GM12878 (cell line): Measurements from ENCODE around the gene MLLT3. TPM values are rescaled to one million over a fixed set of nuclear protein-coding genes. Genes with fewer than 3 reads are reported as not detected.

Experiments used
- ATAC-seq: fragments of 200-7000 bp; cut with Tn5 transposase; 3 replicates; pipeline ENCODE4 v1.9.1; 2020; ENCODE audit warnings: mild to moderate bottlenecking, moderate library complexity
- BruUV-seq: library from RNA; stranded (reverse); fragments of 400-500 nt; replicated peaks from 2 replicates; lab custom pipeline; 2021; lab: Mats Ljungman, UMichigan
- CTCF ChIA-PET: fragments of 300-600 bp; sonication (Branson Sonifier 250); formaldehyde crosslinking; extraction: SDS; loops from one replicate; lab custom pipeline; 2021; ENCODE audit warnings: inconsistent platforms; lab: Yijun Ruan, JAX
- POLR2A ChIA-PET: fragments of 350-600 bp; formaldehyde crosslinking; extraction: SDS; loops from one replicate; lab custom pipeline; 2021; ENCODE audit warnings: inconsistent platforms; lab: Charles Lee
- RAD21 ChIA-PET: fragments of 300-600 bp; sonication (Branson Sonifier 250); formaldehyde crosslinking; loops from one replicate; lab custom pipeline; 2023; ENCODE audit warnings: antibody characterized with exemption; ENCODE audit not compliant: unreplicated experiment; lab: Charles Lee
- SMC1A ChIA-PET: fragments of 300-600 bp; sonication (Branson Sonifier 250); formaldehyde crosslinking; loops from one replicate; lab custom pipeline; 2023; ENCODE audit not compliant: unreplicated experiment, uncharacterized antibody; lab: Charles Lee
- DNase-seq: peaks from one replicate; pipeline ENCODE4 v3.0.0-alpha.2; 2011; ENCODE audit warnings: low read depth, low spot score
- FAIRE-seq: peaks from 3 replicates; lab custom pipeline; 2011; peaks lifted over from hg19 to GRCh38; lab: Jason Lieb, UNC
- H2AFZ ChIP-seq: 2 replicates; pipeline ENCODE4 v1.6.0; 2011; ENCODE audit warnings: low read depth, low read length, control low read depth; ENCODE audit not compliant: control insufficient read depth
- H3K27ac ChIP-seq: 2 replicates; pipeline ENCODE4 v1.5.1; 2011; ENCODE audit warnings: control low read depth; ENCODE audit not compliant: control insufficient read depth, insufficient read depth
- H3K27me3 ChIP-seq, 2 experiments: replicated peaks in 1 of 2; 2 replicates each; pipeline versions ENCODE4 v1.6.0 to v1.6.1; 2011; ENCODE audit warnings: low read length in 1 of 2; ENCODE audit not compliant: control insufficient read depth in 2 of 2, insufficient read depth in 2 of 2
- H3K36me3 ChIP-seq, 2 experiments: 2 replicates each; pipeline ENCODE4 v1.5.1; 2011; ENCODE audit warnings: low read length in 1 of 2; ENCODE audit not compliant: control insufficient read depth in 2 of 2, insufficient read depth in 2 of 2
- H3K4me1 ChIP-seq: 2 replicates; pipeline ENCODE4 v1.6.1; 2011; ENCODE audit warnings: mild to moderate bottlenecking, low read length, moderate library complexity, mixed read lengths; ENCODE audit not compliant: control insufficient read depth, insufficient read depth
- H3K4me2 ChIP-seq: 2 replicates; pipeline ENCODE4 v1.6.0; 2011; ENCODE audit warnings: control low read depth; ENCODE audit not compliant: control insufficient read depth, insufficient read depth
- H3K4me3 ChIP-seq: fragments of 200-600 bp; sonication (generic); 2 replicates; pipeline ENCODE4 v1.5.1; 2016
- H3K79me2 ChIP-seq: 2 replicates; pipeline ENCODE4 v1.6.0; 2011; ENCODE audit warnings: low read length; ENCODE audit not compliant: control insufficient read depth, insufficient read depth
- H3K9ac ChIP-seq: 2 replicates; pipeline ENCODE4 v1.8.0; 2011; ENCODE audit warnings: low read length, control low read depth, mixed read lengths; ENCODE audit not compliant: control insufficient read depth, insufficient read depth
- H3K9me3 ChIP-seq: replicated peaks from 3 replicates; pipeline ENCODE4 v1.5.1; 2011; ENCODE audit warnings: mild to moderate bottlenecking, low read length; ENCODE audit not compliant: control insufficient read depth, insufficient read depth
- H4K20me1 ChIP-seq: 2 replicates; pipeline ENCODE4 v1.6.0; 2011; ENCODE audit not compliant: control insufficient read depth, insufficient read depth
- CTCF ChIP-seq, 3 experiments: IDR thresholded peaks in 2 of 3; conservative IDR thresholded peaks in 1 of 3; 2 replicates each; pipeline ENCODE4 v1.5.1; 2011; ENCODE audit warnings: low read depth in 3 of 3, low read length in 3 of 3, mild to moderate bottlenecking in 3 of 3, control low read depth in 2 of 3, moderate library complexity in 2 of 3, inconsistent platforms in 1 of 3, mixed read lengths in 1 of 3; ENCODE audit not compliant: control insufficient read depth in 2 of 3, insufficient read depth in 1 of 3; ENCODE audit errors: extremely low read depth in 1 of 3
- EGR1 ChIP-seq, 2 experiments: IDR thresholded peaks; 1 replicate in 1 of 2; 2 replicates in 1 of 2; pipeline ENCODE4 v1.6.1; 2011 to 2012; ENCODE audit warnings: low read depth in 2 of 2, low read length in 2 of 2, borderline replicate concordance in 1 of 2, mild to moderate bottlenecking in 1 of 2, moderate library complexity in 1 of 2
- EP300 ChIP-seq, 2 experiments: fragments of 150-350 bp in 1 of 2; IDR thresholded peaks; 2 replicates each; pipeline ENCODE4 v1.6.1; 2011 to 2012; ENCODE audit warnings: low read depth in 2 of 2, low read length in 2 of 2, borderline replicate concordance in 1 of 2, improper control_type of control experiment in 1 of 2, inconsistent platforms in 1 of 2; ENCODE audit not compliant: control insufficient read depth in 1 of 2
- GABPA ChIP-seq: IDR thresholded peaks from 2 replicates; pipeline ENCODE4 v1.6.1; 2014; ENCODE audit warnings: antibody characterized with exemption, low read depth, mild to moderate bottlenecking, inconsistent platforms
- HCFC1 ChIP-seq: fragments of 150-350 bp; IDR thresholded peaks from 2 replicates; pipeline ENCODE4 v1.6.1; 2014; ENCODE audit warnings: low read length
- HDGF ChIP-seq: fragments of 450-650 bp; IDR thresholded peaks from 2 replicates; pipeline ENCODE4 v1.6.1; 2016; ENCODE audit warnings: antibody characterized with exemption
- IKZF1 ChIP-seq: fragments of 450-650 bp; conservative IDR thresholded peaks from 2 replicates; pipeline ENCODE4 v1.6.1; 2017; ENCODE audit warnings: antibody characterized with exemption, mild to moderate bottlenecking
- NFYA ChIP-seq: IDR thresholded peaks from 2 replicates; pipeline ENCODE4 v1.6.1; 2011; ENCODE audit warnings: low read depth, mild to moderate bottlenecking, low read length, improper control_type of control experiment, borderline replicate concordance
- NR2C1 ChIP-seq: fragments of 450-650 bp; IDR thresholded peaks from 2 replicates; pipeline ENCODE4 v1.6.1; 2017; ENCODE audit warnings: antibody characterized with exemption, mild to moderate bottlenecking, moderate library complexity
- PAX5 ChIP-seq: IDR thresholded peaks from 2 replicates; pipeline ENCODE4 v1.6.1; 2011; ENCODE audit warnings: low read depth, low read length, borderline replicate concordance
- PBX3 ChIP-seq: IDR thresholded peaks from 2 replicates; pipeline ENCODE4 v1.6.1; 2011; ENCODE audit warnings: mild to moderate bottlenecking, low read depth, low read length, moderate library complexity; ENCODE audit not compliant: insufficient replicate concordance
- SRF ChIP-seq, 2 experiments: IDR thresholded peaks; 2 replicates each; pipeline ENCODE4 v1.6.1; 2011; ENCODE audit warnings: low read depth in 2 of 2, low read length in 2 of 2, mild to moderate bottlenecking in 1 of 2, moderate library complexity in 1 of 2
- WGBS: methylation state at CpG from one replicate; pipeline ENCODE4 v1.1.6; 2016; ENCODE audit warnings: low lambda C conversion rate; ENCODE audit not compliant: insufficient replicate concordance, insufficient coverage; ENCODE audit errors: missing lambda C conversion rate; 5-methylcytosine and 5-hydroxymethylcytosine counted together
- in situ Hi-C: fragments of 300-500 bp; cut with MboI; formaldehyde crosslinking; loops from 9 replicates; pipeline ENCODE4 v1.14.3; 2018; ENCODE audit warnings: mixed read lengths
- intact Hi-C: fragments of 100-400 bp; cut with micrococcal nuclease; formaldehyde crosslinking; loops from one replicate; pipeline ENCODE4 v1.14.2; 2022; ENCODE audit not compliant: unreplicated experiment
- polyA plus RNA-seq, 11 experiments: library from polyadenylated mRNA; depleted of rRNA in 4 of 11; unstranded in 6 of 11; stranded (reverse) in 5 of 11; fragments of >200 nt; fragmentation: Nextera tagmentation in 4 of 11; fragmentation: Illumina TruSeq in 1 of 11; extraction: Ambion mirVana in 4 of 11; extraction: Trizol in 1 of 11; gene quantifications; 1 replicate in 1 of 11; 2 replicates in 10 of 11; pipeline versions ENCODE4 v1.2.1 to v1.2.3, GENCODE V29; 2011 to 2016; ENCODE audit warnings: inconsistent platforms in 2 of 11, missing spikeins in 2 of 11, low read depth in 1 of 11
- total RNA-seq, 4 experiments: library from RNA; depleted of rRNA in 3 of 4; stranded (reverse); fragments of >200 nt in 3 of 4; fragmentation: Illumina TruSeq in 1 of 4; extraction: Trizol in 1 of 4; gene quantifications; 2 replicates each; pipeline versions ENCODE4 v1.2.1 to v1.2.3, GENCODE V29; 2013 to 2021

Gene MLLT3
- total and polyA plus RNA-seq, 10 of the 15 experiments (the other 5 are each of a cell fraction or from before 2014, with no cell fraction given): 17.7 to 72.3 (median 35.6) TPM

- in situ Hi-C loops (no loop called here), intact Hi-C loops (no loop called here)
- FAIRE-seq (no peak), DNase-seq (no peak)
- CTCF ChIA-PET: no interaction called here
- SMC1A ChIA-PET: no interaction called here
- no TSS peak for BruUV-seq
- Histone ChIP-seq H2AFZ (no peak overlapping the region), H4K20me1 (no peaks in the 10 kb centered on the region), H3K4me1 (no peaks in the 10 kb centered on the region), H3K36me3 (no peaks in the 10 kb centered on the region), H3K27me3 (no peaks in the 10 kb centered on the region; a peak in 1 of 4 replicates)
- TF ChIP-seq HDGF (no peak), EGR1 (IDR thresholded peaks at IDR 0.05; ENCODE audit: borderline replicate concordance in 1 of 2, low read depth in 2 of 2, low read length in 2 of 2) (no peak), SRF (IDR thresholded peaks at IDR 0.05; ENCODE audit: low read depth in 2 of 2, low read length in 2 of 2) (no peak), GABPA (no peak)
- TF ChIP-seq, all 136 proteins: peak for 0
- WGBS: 52% methylated on average over 4 of the region's 4 CpGs
- ATAC-seq: no peak
- no peak overlapping the region for H3K27ac ChIP-seq
- no peak overlapping the region for H3K4me2 ChIP-seq
- H3K4me3 ChIP-seq: no peak overlapping the region
- no peaks in the 10 kb centered on the region for H3K9me3 ChIP-seq
- ChIA-PET RAD21 (interaction anchor here (0.6 kb wide), 1 partner anchor 1013 kb away, joined by 3 read pairs; no protein-coding TSS in a partner anchor), POLR2A (interaction anchor here (0.6 kb wide), 1 partner anchor 15 kb away, joined by 4 read pairs; no protein-coding TSS in a partner anchor)
- H3K9ac ChIP-seq: no peak overlapping the region
- H3K79me2 ChIP-seq: no peaks in the 10 kb centered on the region
These were observed 316.8 kb downstream of the MLLT3 start for GRCh38 chr9:20305452-20305851.

GRCh38 chr9:20303996-20304395 is 318.3 kb downstream of the MLLT3 start:
- ChIA-PET SMC1A (no interaction called here), RAD21 (no interaction called here)
- ATAC-seq (no peak), FAIRE-seq (no peak)
- H3K4me1 ChIP-seq: no peaks in the 10 kb centered on the region
- 10% methylated on average over 3 of the region's 3 CpGs for WGBS
- no peak overlapping the region for H3K4me3 ChIP-seq
- H3K36me3 ChIP-seq: no peaks in the 10 kb centered on the region
- no peaks in the 10 kb centered on the region; a peak in 1 of 4 replicates for H3K27me3 ChIP-seq
- no peaks in the 10 kb centered on the region for H3K79me2 ChIP-seq
- no peaks in the 10 kb centered on the region for H4K20me1 ChIP-seq
- H3K9me3 ChIP-seq: no peaks in the 10 kb centered on the region
- TF ChIP-seq CTCF (IDR thresholded peaks at IDR 0.05 in 2 of 3, conservative IDR thresholded peaks at IDR 0.05 in 1 of 3; ENCODE audit: control insufficient read depth in 2 of 3, extremely low read depth in 1 of 3, insufficient read depth in 1 of 3, low read depth in 3 of 3, low read length in 3 of 3) (no peak), PBX3 (no peak), IKZF1 (no peak), NR2C1 (no peak), PAX5 (no peak), NFYA (no peak), EP300 (IDR thresholded peaks at IDR 0.05; ENCODE audit: borderline replicate concordance in 1 of 2, control insufficient read depth in 1 of 2, low read depth in 2 of 2, low read length in 2 of 2) (no peak), HCFC1 (no peak)
- TF ChIP-seq, all 136 proteins: peak for 0
- POLR2A ChIA-PET: no interaction called here
- intact Hi-C loops: no loop called here
- H2AFZ ChIP-seq: no peak overlapping the region
- H3K9ac ChIP-seq: no peak overlapping the region
- CTCF ChIA-PET: no interaction called here
- no TSS peak for BruUV-seq
- in situ Hi-C loops: no loop called here
- H3K27ac ChIP-seq: no peak overlapping the region
- no peak for DNase-seq
- no peak overlapping the region for H3K4me2 ChIP-seq
